ENCODE results near the gene PCGF3.

The PCGF3 gene

DNA sequence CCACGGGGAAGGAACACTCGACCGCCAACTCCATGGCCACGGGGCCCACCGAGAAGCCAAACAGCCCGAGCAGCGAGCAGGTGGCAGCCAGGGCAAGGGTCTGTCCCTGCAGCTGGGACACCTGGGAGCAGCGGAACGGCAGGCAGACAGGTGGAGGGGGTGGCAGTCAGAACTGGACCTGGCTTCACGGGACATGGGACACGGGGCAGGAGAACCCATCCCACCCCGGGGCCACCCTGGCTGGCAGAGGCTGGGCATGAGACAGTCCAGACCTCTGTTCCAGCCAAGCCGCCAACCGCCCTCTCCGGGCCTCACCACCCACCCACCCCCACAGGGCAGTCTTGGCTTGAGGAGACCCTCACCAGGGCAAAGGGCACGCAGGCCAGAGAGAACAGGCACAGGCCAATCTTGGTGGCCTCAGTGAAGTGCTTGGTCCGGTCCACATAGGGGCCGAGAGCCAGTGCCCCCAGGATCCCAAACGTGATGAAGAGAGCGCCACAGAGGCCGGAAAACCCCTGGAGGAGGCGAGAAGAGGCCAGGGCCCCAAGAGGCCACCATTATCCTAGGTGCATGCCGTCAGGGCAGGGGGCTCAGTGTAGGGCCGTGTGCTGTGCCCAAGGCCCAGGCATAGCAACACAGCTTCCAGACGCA is 22.3 kb upstream of the PCGF3 start (continued):
- no peak for TF ChIP-seq ZFP41 (tag by site-specific recombination; IDR thresholded peaks at IDR 0.05; ENCODE audit: borderline replicate concordance)
- TF ChIP-seq MYNN (tag by site-specific recombination; IDR thresholded peaks at IDR 0.05; ENCODE audit: borderline replicate concordance) = no peak
- TF ChIP-seq, protein P1, sequence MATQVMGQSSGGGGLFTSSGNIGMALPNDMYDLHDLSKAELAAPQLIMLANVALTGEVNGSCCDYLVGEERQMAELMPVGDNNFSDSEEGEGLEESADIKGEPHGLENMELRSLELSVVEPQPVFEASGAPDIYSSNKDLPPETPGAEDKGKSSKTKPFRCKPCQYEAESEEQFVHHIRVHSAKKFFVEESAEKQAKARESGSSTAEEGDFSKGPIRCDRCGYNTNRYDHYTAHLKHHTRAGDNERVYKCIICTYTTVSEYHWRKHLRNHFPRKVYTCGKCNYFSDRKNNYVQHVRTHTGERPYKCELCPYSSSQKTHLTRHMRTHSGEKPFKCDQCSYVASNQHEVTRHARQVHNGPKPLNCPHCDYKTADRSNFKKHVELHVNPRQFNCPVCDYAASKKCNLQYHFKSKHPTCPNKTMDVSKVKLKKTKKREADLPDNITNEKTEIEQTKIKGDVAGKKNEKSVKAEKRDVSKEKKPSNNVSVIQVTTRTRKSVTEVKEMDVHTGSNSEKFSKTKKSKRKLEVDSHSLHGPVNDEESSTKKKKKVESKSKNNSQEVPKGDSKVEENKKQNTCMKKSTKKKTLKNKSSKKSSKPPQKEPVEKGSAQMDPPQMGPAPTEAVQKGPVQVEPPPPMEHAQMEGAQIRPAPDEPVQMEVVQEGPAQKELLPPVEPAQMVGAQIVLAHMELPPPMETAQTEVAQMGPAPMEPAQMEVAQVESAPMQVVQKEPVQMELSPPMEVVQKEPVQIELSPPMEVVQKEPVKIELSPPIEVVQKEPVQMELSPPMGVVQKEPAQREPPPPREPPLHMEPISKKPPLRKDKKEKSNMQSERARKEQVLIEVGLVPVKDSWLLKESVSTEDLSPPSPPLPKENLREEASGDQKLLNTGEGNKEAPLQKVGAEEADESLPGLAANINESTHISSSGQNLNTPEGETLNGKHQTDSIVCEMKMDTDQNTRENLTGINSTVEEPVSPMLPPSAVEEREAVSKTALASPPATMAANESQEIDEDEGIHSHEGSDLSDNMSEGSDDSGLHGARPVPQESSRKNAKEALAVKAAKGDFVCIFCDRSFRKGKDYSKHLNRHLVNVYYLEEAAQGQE (tag by site-specific recombination; IDR thresholded peaks at IDR 0.05) = no peak

DNA sequence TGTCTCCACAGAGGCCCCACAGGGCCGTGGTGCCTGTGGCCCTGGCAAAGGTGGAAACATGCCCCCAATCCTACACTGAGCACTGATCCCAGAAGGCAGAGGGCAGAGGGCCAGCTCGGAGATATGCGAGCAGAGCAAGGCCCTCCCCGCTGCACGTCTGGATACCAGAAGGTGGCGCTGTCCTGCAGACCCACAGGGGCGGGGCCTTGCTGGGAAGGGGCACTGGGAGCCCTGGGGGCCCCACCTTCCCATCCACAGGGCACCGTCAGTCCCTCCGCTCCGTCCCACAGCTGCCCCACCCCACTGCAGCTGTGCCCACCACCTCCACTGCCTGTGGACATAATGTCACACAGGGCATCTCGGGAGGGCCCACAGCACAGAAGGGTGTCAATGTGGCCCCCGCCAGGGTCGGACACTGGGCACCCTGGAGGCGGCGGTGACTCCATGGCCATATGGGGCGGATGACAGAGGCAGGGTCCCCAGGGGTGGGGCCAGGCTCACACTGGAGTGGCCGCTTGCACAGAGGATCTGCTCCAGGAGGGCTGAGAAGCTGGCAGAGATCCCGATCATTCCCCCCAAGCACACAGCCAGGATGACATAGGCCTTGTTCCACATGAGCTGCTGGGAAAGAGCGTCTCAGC is 21.5 kb upstream of the PCGF3 start:
- ChIA-PET CTCF (interaction anchor here (0.6 to 1.9 kb wide), 11 partner anchors 8 to 334 kb away, joined by 3 to 6 read pairs (median 3); partner anchors contain the start of genes ATP5ME and MYL5), POLR2A (interaction anchor here (0.7 to 1.6 kb wide), 2 partner anchors 10 to 13 kb away, joined by 4 read pairs; partner anchors contain the start of genes ATP5ME and MYL5)
- Histone ChIP-seq H3K27ac (ENCODE audit: extremely low read depth, low read depth, low read length) (no peak overlapping the region), H3K4me3 (ENCODE audit: low read depth, low read length) (no peak overlapping the region), H3K36me3 (ENCODE audit: control insufficient read depth in 2 of 2, insufficient read depth in 1 of 2, low read length in 2 of 2) (no peaks in the 10 kb centered on the region), H3K9me3 (ENCODE audit: control insufficient read depth, insufficient read depth, low read depth, low read length) (no peaks in the 10 kb centered on the region), H3K4me1 (ENCODE audit: control insufficient read depth, insufficient read depth, low read length) (no peaks in the 10 kb centered on the region; the same call in 1 of the 2 replicates)
- TF ChIP-seq, protein P2, sequence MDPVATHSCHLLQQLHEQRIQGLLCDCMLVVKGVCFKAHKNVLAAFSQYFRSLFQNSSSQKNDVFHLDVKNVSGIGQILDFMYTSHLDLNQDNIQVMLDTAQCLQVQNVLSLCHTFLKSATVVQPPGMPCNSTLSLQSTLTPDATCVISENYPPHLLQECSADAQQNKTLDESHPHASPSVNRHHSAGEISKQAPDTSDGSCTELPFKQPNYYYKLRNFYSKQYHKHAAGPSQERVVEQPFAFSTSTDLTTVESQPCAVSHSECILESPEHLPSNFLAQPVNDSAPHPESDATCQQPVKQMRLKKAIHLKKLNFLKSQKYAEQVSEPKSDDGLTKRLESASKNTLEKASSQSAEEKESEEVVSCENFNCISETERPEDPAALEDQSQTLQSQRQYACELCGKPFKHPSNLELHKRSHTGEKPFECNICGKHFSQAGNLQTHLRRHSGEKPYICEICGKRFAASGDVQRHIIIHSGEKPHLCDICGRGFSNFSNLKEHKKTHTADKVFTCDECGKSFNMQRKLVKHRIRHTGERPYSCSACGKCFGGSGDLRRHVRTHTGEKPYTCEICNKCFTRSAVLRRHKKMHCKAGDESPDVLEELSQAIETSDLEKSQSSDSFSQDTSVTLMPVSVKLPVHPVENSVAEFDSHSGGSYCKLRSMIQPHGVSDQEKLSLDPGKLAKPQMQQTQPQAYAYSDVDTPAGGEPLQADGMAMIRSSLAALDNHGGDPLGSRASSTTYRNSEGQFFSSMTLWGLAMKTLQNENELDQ (tag by site-specific recombination; IDR thresholded peaks at IDR 0.05; ENCODE audit: low read depth) = no peak
- TF ChIP-seq ZEB2 (tag by site-specific recombination; IDR thresholded peaks at IDR 0.05) (no peak), ZFHX2 (tag by site-specific recombination; conservative IDR thresholded peaks at IDR 0.05) (no peak), OVOL3 (tag by site-specific recombination; IDR thresholded peaks at IDR 0.05) (no peak), ZNF324 (tag by site-specific recombination; IDR thresholded peaks at IDR 0.05) (peak; percentile 53; the same call in 1 of the 2 replicates), ZNF596 (tag by site-specific recombination; IDR thresholded peaks at IDR 0.05) (no peak), ZNF274 (IDR thresholded peaks at IDR 0.05; ENCODE audit: low read length) (no peak), ZNF274 (tag by site-specific recombination; IDR thresholded peaks at IDR 0.05; ENCODE audit: borderline replicate concordance) (no peak), SP3 (tag by site-specific recombination; IDR thresholded peaks at IDR 0.05) (peak; percentile 44; the same call in 1 of the 2 replicates), ZFP37 (tag by site-specific recombination; IDR thresholded peaks at IDR 0.05) (no peak), MEIS1 (CRISPR knock-in tag; IDR thresholded peaks at IDR 0.05; ENCODE audit: borderline replicate concordance) (no peak), GLIS1 (tag by site-specific recombination; IDR thresholded peaks at IDR 0.05) (peak; percentile 32; the same call in 1 of the 2 replicates), ZNF843 (tag by site-specific recombination; IDR thresholded peaks at IDR 0.05) (no peak), WT1 (tag by site-specific recombination; IDR thresholded peaks at IDR 0.05) (no peak), ZNF138 (tag by site-specific recombination; IDR thresholded peaks at IDR 0.05; ENCODE audit: borderline replicate concordance) (no peak), ZNF292 (tag by site-specific recombination; IDR thresholded peaks at IDR 0.05; ENCODE audit: borderline replicate concordance, low read depth) (no peak), ZNF785 (tag by site-specific recombination; IDR thresholded peaks at IDR 0.05) (no peak), ZNF629 (tag by site-specific recombination; IDR thresholded peaks at IDR 0.05) (no peak), ZNF76 (tag by site-specific recombination; IDR thresholded peaks at IDR 0.05; ENCODE audit: borderline replicate concordance, low read depth) (0 out of 2 replicates have a peak, but pooled peaks have one; percentile 20), KLF9 (tag by site-specific recombination; IDR thresholded peaks at IDR 0.05; ENCODE audit: low read depth) (peak; percentile 67), ZNF585B (tag by site-specific recombination; IDR thresholded peaks at IDR 0.05) (no peak), ZNF112 (tag by site-specific recombination; IDR thresholded peaks at IDR 0.05) (no peak), ZNF514 (tag by site-specific recombination; IDR thresholded peaks at IDR 0.05) (no peak)
- TF ChIP-seq, protein P3, sequence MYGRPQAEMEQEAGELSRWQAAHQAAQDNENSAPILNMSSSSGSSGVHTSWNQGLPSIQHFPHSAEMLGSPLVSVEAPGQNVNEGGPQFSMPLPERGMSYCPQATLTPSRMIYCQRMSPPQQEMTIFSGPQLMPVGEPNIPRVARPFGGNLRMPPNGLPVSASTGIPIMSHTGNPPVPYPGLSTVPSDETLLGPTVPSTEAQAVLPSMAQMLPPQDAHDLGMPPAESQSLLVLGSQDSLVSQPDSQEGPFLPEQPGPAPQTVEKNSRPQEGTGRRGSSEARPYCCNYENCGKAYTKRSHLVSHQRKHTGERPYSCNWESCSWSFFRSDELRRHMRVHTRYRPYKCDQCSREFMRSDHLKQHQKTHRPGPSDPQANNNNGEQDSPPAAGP (tag by site-specific recombination; IDR thresholded peaks at IDR 0.05) = 0 out of 2 replicates have a peak, but pooled peaks have one; percentile 45
- TF ChIP-seq, protein P4, sequence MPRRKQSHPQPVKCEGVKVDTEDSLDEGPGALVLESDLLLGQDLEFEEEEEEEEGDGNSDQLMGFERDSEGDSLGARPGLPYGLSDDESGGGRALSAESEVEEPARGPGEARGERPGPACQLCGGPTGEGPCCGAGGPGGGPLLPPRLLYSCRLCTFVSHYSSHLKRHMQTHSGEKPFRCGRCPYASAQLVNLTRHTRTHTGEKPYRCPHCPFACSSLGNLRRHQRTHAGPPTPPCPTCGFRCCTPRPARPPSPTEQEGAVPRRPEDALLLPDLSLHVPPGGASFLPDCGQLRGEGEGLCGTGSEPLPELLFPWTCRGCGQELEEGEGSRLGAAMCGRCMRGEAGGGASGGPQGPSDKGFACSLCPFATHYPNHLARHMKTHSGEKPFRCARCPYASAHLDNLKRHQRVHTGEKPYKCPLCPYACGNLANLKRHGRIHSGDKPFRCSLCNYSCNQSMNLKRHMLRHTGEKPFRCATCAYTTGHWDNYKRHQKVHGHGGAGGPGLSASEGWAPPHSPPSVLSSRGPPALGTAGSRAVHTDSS (tag by site-specific recombination; IDR thresholded peaks at IDR 0.05) = no peak
